Fibroblast of pulmonary artery (primary cell): ENCODE data around the gene CFAP251.

ENCODE experiments used
- DNase-seq: peaks from one replicate; pipeline ENCODE4 v3.0.0-alpha.2; 2010; ENCODE audit warnings: low read depth
- H3K4me3 ChIP-seq: replicated peaks from 2 replicates; pipeline ENCODE4 v1.5.1; 2011; ENCODE audit warnings: low read depth, mild to moderate bottlenecking, control low read depth, low read length, moderate library complexity
- TF ChIP-seq, protein P1 (sequence below): IDR thresholded peaks from 2 replicates; pipeline ENCODE4 v1.5.1; 2011; ENCODE audit warnings: mild to moderate bottlenecking, control low read depth, low read length, inconsistent platforms; ENCODE audit errors: missing control alignments

CFAP251 gene

DNA sequence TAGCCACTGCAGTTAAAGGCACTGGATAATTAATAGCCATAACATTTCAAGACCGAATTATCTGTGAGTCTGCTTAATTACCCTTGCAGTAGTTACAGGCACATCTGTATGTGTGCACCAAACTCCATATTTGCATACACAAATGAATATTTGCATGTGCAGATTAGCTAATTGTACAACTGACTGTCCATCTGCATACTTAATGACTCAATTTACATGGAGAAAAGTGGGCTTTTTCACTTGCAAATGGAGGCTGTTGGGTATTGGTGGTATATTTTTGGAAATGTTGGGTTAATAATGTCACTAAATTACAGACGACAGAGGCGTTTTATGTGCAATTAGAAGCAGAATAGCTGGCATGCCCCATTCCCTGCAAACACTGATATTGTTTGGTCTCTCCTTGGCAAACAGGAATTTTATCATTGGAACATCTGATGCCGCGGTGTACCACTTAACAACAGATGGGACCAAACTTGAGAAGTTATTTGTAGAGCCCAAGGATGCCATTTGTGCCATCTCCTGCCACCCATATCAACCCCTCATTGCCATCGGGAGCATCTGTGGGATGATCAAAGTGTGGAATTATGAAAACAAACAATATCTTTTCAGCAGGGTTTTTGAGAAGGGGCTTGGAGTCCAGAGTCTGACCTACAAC, 39.6 kb downstream of the CFAP251 start:
- TF ChIP-seq, protein P1, sequence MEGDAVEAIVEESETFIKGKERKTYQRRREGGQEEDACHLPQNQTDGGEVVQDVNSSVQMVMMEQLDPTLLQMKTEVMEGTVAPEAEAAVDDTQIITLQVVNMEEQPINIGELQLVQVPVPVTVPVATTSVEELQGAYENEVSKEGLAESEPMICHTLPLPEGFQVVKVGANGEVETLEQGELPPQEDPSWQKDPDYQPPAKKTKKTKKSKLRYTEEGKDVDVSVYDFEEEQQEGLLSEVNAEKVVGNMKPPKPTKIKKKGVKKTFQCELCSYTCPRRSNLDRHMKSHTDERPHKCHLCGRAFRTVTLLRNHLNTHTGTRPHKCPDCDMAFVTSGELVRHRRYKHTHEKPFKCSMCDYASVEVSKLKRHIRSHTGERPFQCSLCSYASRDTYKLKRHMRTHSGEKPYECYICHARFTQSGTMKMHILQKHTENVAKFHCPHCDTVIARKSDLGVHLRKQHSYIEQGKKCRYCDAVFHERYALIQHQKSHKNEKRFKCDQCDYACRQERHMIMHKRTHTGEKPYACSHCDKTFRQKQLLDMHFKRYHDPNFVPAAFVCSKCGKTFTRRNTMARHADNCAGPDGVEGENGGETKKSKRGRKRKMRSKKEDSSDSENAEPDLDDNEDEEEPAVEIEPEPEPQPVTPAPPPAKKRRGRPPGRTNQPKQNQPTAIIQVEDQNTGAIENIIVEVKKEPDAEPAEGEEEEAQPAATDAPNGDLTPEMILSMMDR, result no peak
- no peak for DNase-seq
- no peak overlapping the region for H3K4me3 ChIP-seq

DNA sequence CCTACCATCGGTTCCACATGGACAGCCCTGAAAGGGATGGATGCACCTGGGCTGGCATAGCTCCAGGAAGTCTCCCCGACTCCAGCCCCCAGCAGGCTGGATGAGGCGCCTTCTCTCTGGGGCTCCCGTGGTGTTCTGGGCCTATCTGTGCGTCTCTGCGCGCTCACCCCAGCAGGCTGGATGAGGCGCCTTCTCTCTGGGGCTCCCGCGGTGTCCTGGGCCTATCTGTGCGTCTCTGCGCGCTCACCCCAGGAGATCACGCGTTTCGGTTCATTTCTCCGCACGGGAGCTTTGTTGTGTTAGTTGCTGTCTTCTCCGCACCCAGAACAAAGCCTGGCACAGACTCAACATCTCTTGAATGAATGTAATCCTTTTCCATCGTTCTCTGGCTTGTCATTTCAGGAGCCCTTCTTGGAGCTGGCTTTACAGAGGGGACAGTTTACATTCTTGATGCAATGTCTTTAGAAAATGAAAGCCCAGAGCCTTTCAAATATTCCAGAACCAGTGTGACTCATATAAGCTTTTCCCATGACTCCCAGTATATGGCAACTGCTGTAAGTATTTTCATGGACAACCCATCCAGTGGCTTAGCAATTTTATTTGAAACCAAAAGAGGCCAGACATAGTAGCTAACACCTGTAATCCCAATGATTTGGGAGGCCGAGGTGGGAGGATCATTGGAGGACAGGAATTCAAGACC, 40.3 kb downstream of the CFAP251 start:
- DNase-seq, result peak; percentile 20
- TF ChIP-seq, protein P1, result no peak
- no peak overlapping the region for H3K4me3 ChIP-seq

DNA sequence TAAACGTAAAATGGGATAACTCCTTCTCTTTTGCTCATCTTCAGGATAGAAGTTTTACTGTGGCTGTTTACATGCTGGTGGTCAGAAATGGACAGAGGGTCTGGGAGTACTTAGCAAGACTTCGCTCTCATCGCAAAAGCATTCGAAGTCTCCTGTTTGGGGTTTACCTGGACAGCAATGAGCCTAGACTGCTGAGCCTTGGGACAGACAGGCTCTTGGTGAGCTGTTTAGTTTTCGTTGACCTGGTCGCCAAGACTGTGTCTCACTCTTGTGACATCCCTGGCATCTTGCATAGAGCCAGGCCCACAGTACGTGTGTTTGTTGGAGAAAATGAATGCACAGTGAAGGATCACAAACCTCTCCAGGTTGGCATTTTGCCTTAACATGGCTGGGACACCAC, 42.1 kb downstream of the CFAP251 start:
- TF ChIP-seq, protein P1, result no peak
- DNase-seq, result no peak
- H3K4me3 ChIP-seq, result no peak overlapping the region

DNA sequence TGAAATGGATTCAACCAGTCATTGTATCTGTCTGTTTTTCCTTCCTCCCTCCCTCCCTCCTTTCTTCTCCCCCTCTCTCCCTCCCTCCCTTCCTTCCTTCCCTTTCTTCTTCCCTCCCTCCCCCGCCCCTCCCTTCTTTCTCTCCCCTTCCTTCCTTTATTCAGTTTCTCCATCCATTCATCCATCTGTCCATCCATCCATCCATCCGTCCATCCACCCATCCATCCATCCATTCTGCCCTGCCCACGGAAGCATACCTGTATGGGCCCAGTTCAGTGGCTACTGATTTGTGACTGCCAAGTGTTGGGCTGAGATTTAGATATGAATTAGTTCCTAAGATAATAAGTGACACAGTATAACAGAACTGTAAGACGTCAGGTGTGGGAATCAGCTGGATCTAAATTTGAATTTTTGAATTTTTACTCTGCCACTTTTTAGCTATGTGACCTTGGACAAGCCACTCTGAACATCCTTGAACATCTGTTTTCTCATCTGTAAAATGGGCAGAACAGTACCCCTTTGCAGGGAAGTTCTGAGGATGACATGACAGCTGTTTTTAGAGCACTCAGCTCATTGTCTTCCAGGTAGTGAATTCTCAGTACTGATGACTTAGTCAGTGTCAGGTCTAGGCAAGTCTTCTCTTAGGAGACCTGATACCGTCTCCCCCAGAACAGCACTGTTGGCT, 42.9 kb downstream of the CFAP251 start:
- H3K4me3 ChIP-seq, result no peak overlapping the region
- TF ChIP-seq, protein P1, result no peak
- DNase-seq, result no peak

DNA sequence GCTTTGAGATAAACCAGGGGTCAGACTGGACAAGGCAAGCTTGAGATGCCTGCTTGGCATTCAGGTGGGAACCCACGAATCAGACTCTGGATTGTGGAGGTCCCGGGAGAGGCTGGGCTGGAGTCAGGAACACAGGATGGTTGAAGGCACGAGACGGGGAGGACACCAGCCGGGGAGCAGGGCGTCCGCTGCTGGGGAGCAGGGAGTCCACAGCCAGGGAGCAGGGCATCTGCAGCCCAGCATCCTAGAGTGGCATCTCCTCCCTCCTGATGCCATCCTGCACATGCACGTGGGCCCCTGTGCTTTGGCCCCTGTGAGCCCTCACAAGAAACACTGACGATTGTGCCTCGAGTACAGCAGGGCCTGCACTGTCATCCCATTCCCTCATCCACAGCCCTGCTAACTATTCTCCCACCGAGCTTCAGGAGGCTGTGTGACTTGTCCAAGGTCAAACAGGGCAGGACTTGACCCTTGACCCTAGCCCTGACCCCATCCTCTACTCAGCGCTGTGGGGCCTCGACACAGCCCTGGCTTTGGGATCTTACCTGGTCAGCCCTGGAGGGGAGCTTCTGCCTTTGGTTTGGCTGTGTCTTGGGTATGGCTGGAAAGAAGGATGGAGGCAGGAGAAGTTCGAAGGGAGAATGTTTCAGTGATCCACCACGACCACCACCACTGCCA, 45.1 kb downstream of the CFAP251 start:
- no peak overlapping the region for H3K4me3 ChIP-seq
- TF ChIP-seq, protein P1, result no peak

DNA sequence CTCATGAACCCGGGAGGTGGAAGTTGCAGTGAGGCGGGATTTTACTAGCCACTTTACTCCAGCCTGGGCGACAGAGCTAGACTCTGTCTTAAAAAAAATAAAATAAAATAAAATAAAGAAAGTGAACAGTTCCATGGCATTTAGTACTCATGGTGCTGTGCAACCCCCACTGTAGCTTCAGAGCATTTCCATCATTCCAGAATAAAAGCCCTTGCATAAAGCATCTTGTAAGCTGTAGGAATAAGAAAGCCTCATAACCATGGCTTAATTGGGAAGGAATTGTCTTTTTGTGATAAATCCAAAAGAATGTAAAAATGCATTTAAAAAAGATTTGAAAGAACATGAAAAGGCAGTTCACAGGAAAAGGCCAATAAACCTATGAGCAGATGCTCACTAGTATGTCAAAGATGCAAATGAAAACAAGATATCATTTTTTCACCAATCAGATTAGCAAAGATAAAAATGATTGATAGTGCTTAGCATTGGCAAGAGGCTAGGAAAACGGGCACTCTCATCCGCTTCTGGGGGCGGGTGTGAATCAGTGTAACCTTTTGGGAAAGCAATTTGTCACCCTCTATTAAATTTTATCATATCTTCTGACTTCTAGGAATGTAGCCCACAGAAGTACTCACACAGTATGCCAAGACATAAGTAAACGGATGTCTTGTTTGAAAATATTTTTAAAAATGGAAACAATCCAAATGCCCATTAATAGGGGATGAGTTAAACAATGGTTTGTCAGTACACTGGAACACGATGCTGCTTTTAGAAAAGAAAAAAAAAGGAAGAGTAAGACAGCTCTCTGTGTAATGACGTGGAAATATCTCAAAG, 46.6 kb downstream of the CFAP251 start:
- H3K4me3 ChIP-seq, result no peak overlapping the region
- peak; percentile 66 for DNase-seq
- TF ChIP-seq, protein P1, result no peak

More for the DNA sequence above, 45.1 kb downstream of the CFAP251 start:
- no peak for DNase-seq
